ENCODE measurements around the gene ZNF646.

GRCh38 chr16:31110106-31111034, 36.1 kb downstream of the ZNF646 start:
- TF ChIP-seq EP300 (conservative IDR thresholded peaks at IDR 0.05; ENCODE audit: poor library complexity, severe bottlenecking) (no peak), CTCF (IDR thresholded peaks at IDR 0.05; ENCODE audit: poor library complexity, severe bottlenecking) (no peak), REST (IDR thresholded peaks at IDR 0.05; ENCODE audit: borderline replicate concordance) (no peak), EZH2 (IDR thresholded peaks at IDR 0.05; ENCODE audit: borderline replicate concordance, insufficient read depth, low read length, poor library complexity, severe bottlenecking) (no peak)
